DOHH2 (cell line): ENCODE results near the gene PITX1.

Experiments used
- H3F3A ChIP-seq: fragments of 200-600 bp; sonication (generic), shearing (Covaris generic); 2 replicates; pipeline ENCODE4 v1.6.0; 2016; ENCODE audit warnings: antibody characterized with exemption, mild to moderate bottlenecking; ENCODE audit not compliant: control insufficient read depth, insufficient read depth
- H3K27ac ChIP-seq: fragments of 200-600 bp; sonication (generic); 2 replicates; pipeline ENCODE4 v1.5.1; 2014; ENCODE audit warnings: low read depth, mild to moderate bottlenecking, low read length, moderate library complexity
- H3K27me3 ChIP-seq: fragments of 200-600 bp; sonication (generic); 2 replicates; pipeline ENCODE4 v1.6.1; 2014; ENCODE audit warnings: mild to moderate bottlenecking, low read length, mixed read lengths; ENCODE audit not compliant: control insufficient read depth
- H3K36me3 ChIP-seq: fragments of 200-600 bp; sonication (generic); 2 replicates; pipeline ENCODE4 v1.6.1; 2014; ENCODE audit warnings: mild to moderate bottlenecking, low read length, moderate library complexity, mixed read lengths; ENCODE audit not compliant: control insufficient read depth
- H3K4me1 ChIP-seq: fragments of 200-600 bp; sonication (generic); 2 replicates; pipeline ENCODE4 v1.6.1; 2014; ENCODE audit warnings: mild to moderate bottlenecking, low read length, mixed read lengths; ENCODE audit not compliant: control insufficient read depth
- H3K4me2 ChIP-seq: fragments of 200-600 bp; sonication (generic); 2 replicates; pipeline ENCODE4 v1.6.0; 2014; ENCODE audit warnings: mild to moderate bottlenecking, low read length, moderate library complexity
- H3K4me3 ChIP-seq: fragments of 200-600 bp; sonication (generic); 2 replicates; pipeline ENCODE4 v1.5.1; 2014; ENCODE audit warnings: mild to moderate bottlenecking, low read length, mixed read lengths
- H3K79me2 ChIP-seq: fragments of 200-600 bp; sonication (generic); 2 replicates; pipeline ENCODE4 v1.6.1; 2014; ENCODE audit warnings: mild to moderate bottlenecking, low read length, mixed read lengths; ENCODE audit not compliant: control insufficient read depth
- H3K9me2 ChIP-seq: fragments of 200-600 bp; sonication (generic); replicated peaks from 2 replicates; pipeline ENCODE4 v1.6.1; 2014; ENCODE audit warnings: mild to moderate bottlenecking, low read length, mixed read lengths; ENCODE audit not compliant: control insufficient read depth
- H3K9me3 ChIP-seq: fragments of 200-600 bp; sonication (generic); 2 replicates; pipeline ENCODE4 v1.6.1; 2014; ENCODE audit warnings: antibody characterized with exemption, low read length, mixed read lengths; ENCODE audit not compliant: control insufficient read depth, insufficient read depth
- H4K20me1 ChIP-seq: fragments of 200-600 bp; sonication (generic); 2 replicates; pipeline ENCODE4 v1.6.0; 2014; ENCODE audit warnings: low read depth, mild to moderate bottlenecking, antibody characterized with exemption, low read length, moderate library complexity; ENCODE audit not compliant: control insufficient read depth, insufficient read depth
- CTCF ChIP-seq: fragments of 200-600 bp; sonication (generic); IDR thresholded peaks from one replicate; pipeline ENCODE4 v1.5.1; 2014; ENCODE audit warnings: antibody characterized with exemption, mild to moderate bottlenecking, low read depth, low read length; ENCODE audit not compliant: poor library complexity, severe bottlenecking
- EZH2phosphoT487 ChIP-seq: fragments of 200-600 bp; sonication (generic); IDR thresholded peaks from 2 replicates; pipeline ENCODE4 v1.6.1; 2017; ENCODE audit warnings: borderline replicate concordance, mild to moderate bottlenecking, antibody characterized with exemption, low read length, moderate library complexity, mixed read lengths

PITX1 gene

GRCh38 chr5:135036405-135036804 is 2.4 kb upstream of the PITX1 start:
- no peak for TF ChIP-seq CTCF
- TF ChIP-seq EZH2phosphoT487, result no peak
- Histone ChIP-seq H4K20me1 (peaks cover 3% of the 10 kb centered on the region; the same call in 1 of the 2 replicates), H3K4me1 (peaks cover 28% of the 10 kb centered on the region), H3K4me2 (no peak overlapping the region), H3K27me3 (no peaks in the 10 kb centered on the region), H3F3A (no peaks in the 10 kb centered on the region), H3K4me3 (no peak overlapping the region), H3K9me3 (no peaks in the 10 kb centered on the region), H3K79me2 (peaks cover 32% of the 10 kb centered on the region), H3K27ac (no peak overlapping the region), H3K9me2 (no peaks in the 10 kb centered on the region), H3K36me3 (peaks cover 20% of the 10 kb centered on the region)

GRCh38 chr5:135035678-135036030 is 1.6 kb upstream of the PITX1 start:
- Histone ChIP-seq H3K79me2 (peaks cover 39% of the 10 kb centered on the region), H3K9me3 (no peaks in the 10 kb centered on the region), H3K36me3 (peaks cover 27% of the 10 kb centered on the region), H3K4me1 (peaks cover 34% of the 10 kb centered on the region), H3K9me2 (no peaks in the 10 kb centered on the region), H3K27me3 (no peaks in the 10 kb centered on the region), H3F3A (no peaks in the 10 kb centered on the region), H4K20me1 (peaks cover 4% of the 10 kb centered on the region; the same call in 1 of the 2 replicates), H3K4me3 (no peak overlapping the region), H3K4me2 (peak overlapping the region; percentile 67; the same call in 1 of the 2 replicates), H3K27ac (no peak overlapping the region)
- TF ChIP-seq EZH2phosphoT487, result no peak
- TF ChIP-seq CTCF, result no peak

DNA sequence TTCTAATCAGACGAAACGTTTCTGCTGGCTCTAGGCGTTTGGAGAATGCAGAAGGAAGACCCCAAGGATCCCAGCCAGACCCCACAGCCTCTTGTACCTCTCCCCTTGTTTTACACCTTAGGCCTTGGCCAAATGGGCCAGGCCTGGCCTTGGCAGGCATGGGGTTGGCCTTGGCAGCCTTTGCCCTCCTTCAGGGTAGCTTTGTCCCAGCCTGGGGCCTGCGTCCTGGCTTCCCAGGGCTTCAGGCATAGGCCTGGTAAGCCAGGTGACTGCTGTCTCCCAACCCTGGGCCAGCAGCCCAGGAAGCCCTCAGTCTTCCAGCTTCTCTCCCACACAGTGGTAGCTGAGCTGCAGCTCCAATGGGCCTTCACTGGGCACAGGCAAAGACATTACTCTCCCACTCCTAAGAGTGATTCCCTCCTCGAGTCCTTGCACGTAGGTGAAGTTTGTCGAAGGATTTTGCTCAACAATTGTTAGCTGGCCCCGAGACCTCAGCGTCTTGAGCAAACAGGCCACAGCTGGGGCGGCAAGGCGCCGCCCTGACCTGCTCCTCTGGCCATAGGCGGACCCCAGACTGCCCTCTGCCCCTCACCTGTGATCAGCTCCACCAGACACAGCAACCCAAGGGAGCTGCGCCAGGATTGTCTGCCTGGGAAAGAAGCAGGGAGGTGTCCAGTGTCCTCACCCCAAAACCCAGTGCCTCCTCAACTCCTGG is 1.1 kb upstream of the PITX1 start:
- peaks cover 33% of the 10 kb centered on the region for H3K36me3 ChIP-seq
- H3K27me3 ChIP-seq, result no peaks in the 10 kb centered on the region
- TF ChIP-seq EZH2phosphoT487 (no peak), CTCF (no peak)
- H3K4me3 ChIP-seq, result peak overlapping the region; percentile 92
- peak overlapping the region; percentile 67 for H3K4me2 ChIP-seq
- no peaks in the 10 kb centered on the region for H3K9me2 ChIP-seq
- H3F3A ChIP-seq, result no peaks in the 10 kb centered on the region
- H3K4me1 ChIP-seq, result peaks cover 34% of the 10 kb centered on the region
- peaks cover 45% of the 10 kb centered on the region for H3K79me2 ChIP-seq
- no peaks in the 10 kb centered on the region for H3K9me3 ChIP-seq
- H4K20me1 ChIP-seq, result peaks cover 7% of the 10 kb centered on the region
- peak overlapping the region; percentile 56 for H3K27ac ChIP-seq
